Measurements from ENCODE around the gene CHD9. TPM values are rescaled to one million over a fixed set of nuclear protein-coding genes. Genes with fewer than 3 reads are reported as not detected.

The CHD9 gene
- total RNA-seq, 1 experiment from 2014 or later = 25.4 TPM

- H3K4me1 ChIP-seq (ENCODE audit: control insufficient read depth, insufficient read depth, low read length) = no peaks in the 10 kb centered on the region
- BruUV-seq (replicated peaks) = no TSS peak
- no peak for ATAC-seq
- no peaks in the 10 kb centered on the region for H3K9me3 ChIP-seq (ENCODE audit: control insufficient read depth, insufficient read depth, low read depth, low read length)
- no peaks in the 10 kb centered on the region for H3K27me3 ChIP-seq (ENCODE audit: control insufficient read depth, insufficient read depth, low read length)
- no peak overlapping the region for H3K27ac ChIP-seq (ENCODE audit: low read length)
- TF ChIP-seq TCF7L2 (IDR thresholded peaks at IDR 0.05; ENCODE audit: low read depth, low read length) = no peak
- H3K4me3 ChIP-seq (ENCODE audit: low read depth in 2 of 2, low read length in 2 of 2) = no peak overlapping the region
- no peaks in the 10 kb centered on the region for H3K36me3 ChIP-seq (ENCODE audit: control insufficient read depth, insufficient read depth, low read length)
- in situ Hi-C loops (cut with HindIII; ENCODE audit: low pct_unique_long_range_greater_than_20kb, low sequenced_read_pairs) = no loop called here
- ChIA-PET POLR2A (no interaction called here), CTCF (no interaction called here)
- intact Hi-C loops (cut with micrococcal nuclease; ENCODE audit: unreplicated experiment) = no loop called here
- no peak for DNase-seq (ENCODE audit: low read depth, low spot score)
These were observed 114.0 kb downstream of the CHD9 start for GRCh38 chr16:53168744-53169143.

GRCh38 chr16:53172517-53172916, 117.7 kb downstream of the CHD9 start:
- H3K4me3 ChIP-seq (ENCODE audit: low read depth in 2 of 2, low read length in 2 of 2) = no peak overlapping the region
- ChIA-PET CTCF (no interaction called here), POLR2A (interaction anchor here (0.6 kb wide), 1 partner anchor 93 kb away, joined by 4 read pairs; no protein-coding TSS in a partner anchor)
- H3K4me1 ChIP-seq (ENCODE audit: control insufficient read depth, insufficient read depth, low read length) = no peaks in the 10 kb centered on the region
- ATAC-seq (no peak), DNase-seq (ENCODE audit: low read depth, low spot score) (no peak)
- H3K36me3 ChIP-seq (ENCODE audit: control insufficient read depth, insufficient read depth, low read length) = no peaks in the 10 kb centered on the region
- TF ChIP-seq SIN3A (IDR thresholded peaks at IDR 0.05; ENCODE audit: borderline replicate concordance, insufficient read depth, low read depth, low read length) = no peak
- no peak for TF ChIP-seq POLR2AphosphoS5 (IDR thresholded peaks at IDR 0.05; ENCODE audit: low read depth, low read length)
- TF ChIP-seq CTCF (IDR thresholded peaks at IDR 0.05) = no peak
- TF ChIP-seq TCF7L2 (IDR thresholded peaks at IDR 0.05; ENCODE audit: low read depth, low read length) = no peak
- no peak for TF ChIP-seq REST (IDR thresholded peaks at IDR 0.05; ENCODE audit: insufficient read depth in 1 of 2, low read depth in 2 of 2, low read length in 1 of 2)
- H3K9me3 ChIP-seq (ENCODE audit: control insufficient read depth, insufficient read depth, low read depth, low read length) = no peaks in the 10 kb centered on the region
- no TSS peak for BruUV-seq (replicated peaks)
- in situ Hi-C loops (cut with HindIII; ENCODE audit: low pct_unique_long_range_greater_than_20kb, low sequenced_read_pairs) (no loop called here), intact Hi-C loops (cut with micrococcal nuclease; ENCODE audit: unreplicated experiment) (no loop called here)
- no peak overlapping the region for H3K27ac ChIP-seq (ENCODE audit: low read length)
- no peaks in the 10 kb centered on the region for H3K27me3 ChIP-seq (ENCODE audit: control insufficient read depth, insufficient read depth, low read length)

GRCh38 chr16:53175118-53175517, 120.3 kb downstream of the CHD9 start:
- Histone ChIP-seq H3K9me3 (ENCODE audit: control insufficient read depth, insufficient read depth, low read depth, low read length) (no peaks in the 10 kb centered on the region), H3K27me3 (ENCODE audit: control insufficient read depth, insufficient read depth, low read length) (no peaks in the 10 kb centered on the region), H3K4me3 (ENCODE audit: low read depth in 2 of 2, low read length in 2 of 2) (no peak overlapping the region), H3K27ac (ENCODE audit: low read length) (no peak overlapping the region), H3K4me1 (ENCODE audit: control insufficient read depth, insufficient read depth, low read length) (no peaks in the 10 kb centered on the region), H3K36me3 (ENCODE audit: control insufficient read depth, insufficient read depth, low read length) (no peaks in the 10 kb centered on the region)
- ChIA-PET POLR2A (interaction anchor here (0.8 kb wide), 1 partner anchor 33 kb away, joined by 3 read pairs; no protein-coding TSS in a partner anchor), CTCF (no interaction called here)
- in situ Hi-C loops (cut with HindIII; ENCODE audit: low pct_unique_long_range_greater_than_20kb, low sequenced_read_pairs) = no loop called here
- BruUV-seq (replicated peaks) = no TSS peak
- DNase-seq (ENCODE audit: low read depth, low spot score) (no peak), ATAC-seq (no peak)
- intact Hi-C loops (cut with micrococcal nuclease; ENCODE audit: unreplicated experiment) = no loop called here
- TF ChIP-seq TCF7L2 (IDR thresholded peaks at IDR 0.05; ENCODE audit: low read depth, low read length) (no peak), POLR2AphosphoS5 (IDR thresholded peaks at IDR 0.05; ENCODE audit: low read depth, low read length) (no peak), SIN3A (IDR thresholded peaks at IDR 0.05; ENCODE audit: borderline replicate concordance, insufficient read depth, low read depth, low read length) (no peak), REST (IDR thresholded peaks at IDR 0.05; ENCODE audit: insufficient read depth in 1 of 2, low read depth in 2 of 2, low read length in 1 of 2) (no peak), CTCF (IDR thresholded peaks at IDR 0.05) (no peak)
